ENCODE data around the gene TIGD7.
A peak's percentile ranks its signal among the peaks of the same experiment; 100 is the strongest.
"Not testable (repeated sequence)": the region's sequence is repeated elsewhere in the genome, so short reads cannot be mapped to it uniquely, and the experiment has no call there.

Gene TIGD7

DNA sequence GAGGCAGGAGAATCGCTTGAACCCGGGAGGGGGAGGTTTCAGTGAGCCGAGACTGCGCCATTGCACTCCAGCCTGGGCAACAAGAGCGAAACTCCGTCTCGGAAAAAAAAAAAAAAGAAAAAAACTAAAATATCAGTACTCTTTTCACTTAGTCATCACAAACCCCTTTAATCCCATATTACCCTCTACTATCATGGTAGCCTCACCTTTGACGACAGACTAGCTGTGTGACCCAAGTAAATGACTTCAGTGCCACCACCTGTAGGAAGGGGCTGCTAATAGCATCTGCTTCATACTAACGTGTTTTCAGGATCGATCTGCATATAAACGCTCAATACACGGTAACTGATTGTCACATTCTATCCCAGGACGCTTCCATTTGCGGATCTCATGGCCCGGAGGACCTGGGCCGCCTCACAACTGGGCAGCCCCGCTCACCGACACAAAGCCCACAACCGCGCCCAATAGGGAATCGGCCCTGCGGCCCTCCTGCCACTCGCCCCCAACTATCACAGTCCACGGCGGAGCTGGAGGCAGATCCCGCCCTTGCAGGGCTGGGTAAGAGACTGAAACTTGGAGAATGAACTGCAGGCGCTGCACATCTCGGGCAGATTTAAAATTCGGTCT is 23.0 kb downstream of the TIGD7 start:
- DNase-seq: peak; percentile 97

DNA sequence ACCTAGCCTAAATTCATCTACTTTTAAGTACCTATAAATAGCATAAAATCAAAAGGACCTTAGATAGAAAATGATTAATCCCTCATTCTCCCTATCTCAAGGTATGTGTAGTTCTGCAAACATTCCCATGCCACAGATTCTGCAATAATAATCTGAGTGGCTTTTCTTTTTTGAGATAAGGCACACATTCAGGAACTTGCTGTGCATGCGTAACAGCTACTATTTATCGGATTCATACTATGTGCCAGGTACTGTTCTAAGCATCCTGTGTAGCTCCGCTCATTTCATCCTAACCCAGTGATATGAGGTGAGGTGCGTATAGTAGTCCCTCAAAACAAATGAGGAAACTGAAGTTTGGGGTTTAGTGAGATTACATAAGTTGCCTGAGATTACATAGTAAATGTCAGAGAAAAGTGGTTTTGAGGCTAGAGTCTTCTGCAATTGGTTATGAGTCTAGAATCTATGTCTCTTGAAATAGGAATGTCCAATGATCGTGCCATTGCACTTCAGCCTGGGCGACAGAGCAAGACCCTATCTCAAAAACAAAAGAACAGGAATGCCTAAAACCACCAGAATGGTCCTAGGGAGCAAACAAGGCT is 23.9 kb downstream of the TIGD7 start:
- no peak for DNase-seq

DNA sequence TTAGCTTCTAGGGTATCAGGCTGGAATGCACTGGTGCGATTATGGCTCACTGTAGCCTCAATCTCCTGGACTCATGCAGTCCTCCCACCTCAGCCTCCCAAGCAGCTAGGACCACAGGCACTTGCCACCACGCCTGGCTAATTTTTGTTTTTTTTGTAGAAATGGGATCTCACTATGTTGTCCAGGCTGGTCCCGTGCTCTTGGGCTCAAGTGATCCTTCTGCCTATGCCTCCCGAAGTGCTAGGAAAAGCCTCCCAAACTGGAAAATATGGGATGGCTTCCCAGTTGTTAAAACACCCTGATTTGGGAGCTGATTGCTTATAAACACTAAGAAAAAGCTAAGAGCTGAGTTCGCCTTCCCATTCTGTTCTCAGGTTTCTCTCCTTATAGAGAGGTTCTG is 28.6 kb downstream of the TIGD7 start:
- DNase-seq: no peak

DNA sequence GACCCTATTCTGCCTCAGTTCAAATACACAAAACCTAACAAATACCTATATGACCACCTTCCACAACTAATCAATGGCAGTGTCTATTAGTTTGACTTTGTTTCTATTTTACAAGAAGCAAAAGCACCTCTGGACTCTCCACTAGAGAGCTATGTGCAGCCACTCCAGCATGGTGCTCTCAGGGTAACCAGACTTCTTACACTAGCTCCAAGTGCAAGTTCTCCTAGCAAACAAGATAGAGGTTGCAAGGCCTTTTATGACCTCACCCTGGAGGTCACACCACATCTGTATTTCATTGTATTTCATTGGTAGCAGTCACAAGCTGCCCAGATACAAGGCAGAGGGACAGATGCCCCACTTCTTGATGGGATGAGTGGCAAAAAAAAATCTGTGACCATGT is 30.3 kb downstream of the TIGD7 start:
- DNase-seq: no peak

DNA sequence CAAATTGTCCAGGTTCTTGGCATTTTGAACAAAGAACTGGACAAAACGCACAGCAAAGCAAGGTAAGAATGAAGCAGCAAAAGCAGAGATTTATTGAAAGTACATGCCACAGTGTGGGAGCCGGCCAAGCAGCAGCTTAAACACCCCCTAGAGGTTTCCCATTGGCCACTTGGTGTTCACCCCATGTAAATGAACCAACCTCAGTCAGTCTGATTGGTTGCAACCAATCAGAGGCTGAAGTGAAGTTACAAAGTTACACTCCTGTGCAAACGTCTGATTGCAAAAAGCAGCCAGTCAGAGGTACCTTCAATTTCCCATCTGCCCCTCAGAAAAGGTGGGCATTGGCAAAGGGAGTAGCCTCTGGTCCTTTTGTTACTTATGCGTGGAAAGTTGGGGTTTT is 30.7 kb downstream of the TIGD7 start:
- no peak for DNase-seq

DNA sequence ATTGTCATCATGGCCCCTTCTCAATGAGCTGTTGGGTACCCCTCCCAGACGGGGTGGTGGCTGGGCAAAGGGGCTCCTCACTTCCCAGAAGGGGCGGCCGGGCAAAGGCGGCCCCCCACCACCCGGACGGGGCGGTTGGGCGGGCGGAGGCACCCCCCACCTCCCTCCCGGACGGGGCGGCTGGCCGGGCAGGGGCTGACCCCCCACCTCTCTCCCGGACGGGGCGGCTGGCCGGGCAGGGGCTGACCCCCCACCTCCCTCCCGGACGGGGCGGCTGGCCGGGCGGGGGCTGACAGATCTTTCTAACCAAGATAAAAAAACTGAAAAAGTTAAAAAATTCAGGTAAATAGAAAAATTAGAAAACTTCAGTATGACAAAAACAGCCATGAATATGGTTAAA is 33.9 kb downstream of the TIGD7 start:
- not testable (repeated sequence) for DNase-seq

DNA sequence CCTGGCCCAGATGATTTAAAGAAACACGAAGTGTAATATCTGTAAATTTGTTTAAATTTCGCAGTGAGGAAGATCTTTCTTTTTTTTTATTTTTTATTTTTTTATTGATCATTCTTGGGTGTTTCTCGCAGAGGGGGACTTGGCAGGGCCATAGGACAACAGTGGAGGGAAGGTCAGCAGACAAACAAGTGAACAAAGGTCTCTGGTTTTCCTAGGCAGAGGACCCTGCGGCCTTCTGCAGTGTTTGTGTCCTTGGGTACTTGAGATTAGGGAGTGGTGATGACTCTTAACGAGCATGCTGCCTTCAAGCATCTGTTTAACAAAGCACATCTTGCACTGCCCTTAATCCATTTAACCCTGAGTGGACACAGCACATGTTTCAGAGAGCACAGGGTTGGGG is 34.5 kb downstream of the TIGD7 start:
- not testable (repeated sequence) for DNase-seq

DNA sequence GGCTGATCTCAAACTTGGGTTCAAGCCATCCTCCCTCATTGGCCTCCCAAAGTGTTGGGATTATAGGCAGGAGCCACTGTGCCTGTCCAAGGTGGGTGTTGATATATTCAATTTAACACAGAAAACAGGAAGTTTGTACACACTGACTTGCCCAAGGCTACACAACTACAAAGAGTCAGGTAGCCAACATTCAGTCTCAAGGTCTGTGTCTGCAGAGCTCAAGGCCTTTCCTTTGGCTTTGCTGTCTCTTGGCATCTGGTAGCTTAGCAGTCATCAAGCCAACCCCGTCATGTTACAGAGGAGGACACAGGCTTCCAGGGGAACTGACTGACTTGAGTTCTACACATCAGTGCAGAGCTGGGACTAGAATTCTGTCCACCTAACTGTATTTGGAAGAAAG is 36.9 kb downstream of the TIGD7 start:
- DNase-seq: no peak

DNA sequence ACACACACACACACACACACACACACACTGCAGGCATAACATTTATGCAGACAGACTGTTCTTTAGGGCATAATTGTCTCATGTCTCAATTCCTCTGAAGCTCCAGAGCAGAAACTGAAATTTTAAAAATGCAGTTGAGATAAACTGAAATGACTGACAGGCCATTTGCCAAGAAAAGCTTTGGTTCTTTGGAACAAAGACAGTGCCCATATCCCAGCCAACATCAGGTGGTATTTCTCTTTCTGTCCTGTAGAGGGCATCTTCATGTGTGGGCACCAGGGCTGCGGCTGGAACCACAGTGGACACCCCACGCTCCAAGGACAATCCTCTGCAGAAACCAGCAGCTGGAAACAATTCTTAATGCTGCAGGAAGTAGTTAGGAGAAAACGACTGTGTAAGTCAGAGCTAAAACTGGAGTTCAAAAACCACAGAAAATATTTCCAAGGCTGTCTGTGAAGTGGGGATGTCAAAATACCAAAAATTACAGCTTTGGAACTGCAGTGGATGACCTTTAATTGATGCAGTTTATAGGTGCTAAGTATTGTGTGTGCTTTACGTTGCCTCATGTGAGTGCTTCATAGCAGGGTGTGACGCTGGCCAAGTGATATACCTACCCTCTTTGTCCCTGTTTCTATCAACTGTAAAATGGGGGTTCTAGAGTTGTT is 38.2 kb downstream of the TIGD7 start:
- peak; percentile 13 for DNase-seq

DNA sequence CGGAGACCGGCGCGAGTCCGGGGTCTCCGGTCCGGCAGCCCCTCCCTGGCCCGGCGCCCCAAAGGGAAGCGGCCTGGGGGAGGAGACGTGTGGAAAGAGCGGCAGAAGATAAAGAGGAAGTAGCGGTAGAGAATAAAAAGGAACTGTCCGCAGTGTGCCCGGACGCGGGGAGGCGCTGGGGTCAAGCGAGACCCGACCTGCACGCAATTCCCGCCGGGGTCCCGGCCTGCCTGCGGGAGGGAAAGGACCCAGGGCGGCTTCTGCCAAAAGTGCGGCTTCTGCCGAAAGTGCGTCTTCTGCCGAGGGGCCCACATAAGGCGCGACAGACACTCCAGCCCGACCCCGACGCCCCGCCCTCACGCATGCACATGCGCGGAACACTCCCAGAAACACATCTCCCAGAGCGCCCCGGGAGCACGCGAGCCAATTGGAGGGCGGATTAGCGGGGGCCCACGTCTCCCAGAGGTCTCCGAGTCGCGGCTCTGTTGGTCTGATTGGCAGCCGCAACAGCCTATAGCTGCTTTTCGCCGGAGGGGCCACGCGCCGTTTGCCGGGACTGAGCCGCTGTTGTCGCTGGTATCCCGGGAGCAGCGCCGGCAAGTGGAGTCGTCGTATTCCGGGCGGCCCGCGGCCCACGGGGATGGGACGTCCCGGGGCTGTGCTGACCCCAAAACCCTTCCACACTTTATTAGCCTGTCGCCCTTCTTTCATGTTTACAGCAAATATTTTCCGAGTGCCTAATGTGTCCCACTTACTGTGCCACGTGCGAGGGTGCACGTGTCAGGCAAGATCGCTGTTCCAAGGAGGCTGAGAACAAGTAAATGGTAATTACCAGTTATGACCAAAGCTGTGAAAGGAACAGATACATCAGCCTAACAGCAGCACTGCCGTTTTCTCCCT is 40.8 kb downstream of the TIGD7 start:
- peak; percentile 98 for DNase-seq

DNA sequence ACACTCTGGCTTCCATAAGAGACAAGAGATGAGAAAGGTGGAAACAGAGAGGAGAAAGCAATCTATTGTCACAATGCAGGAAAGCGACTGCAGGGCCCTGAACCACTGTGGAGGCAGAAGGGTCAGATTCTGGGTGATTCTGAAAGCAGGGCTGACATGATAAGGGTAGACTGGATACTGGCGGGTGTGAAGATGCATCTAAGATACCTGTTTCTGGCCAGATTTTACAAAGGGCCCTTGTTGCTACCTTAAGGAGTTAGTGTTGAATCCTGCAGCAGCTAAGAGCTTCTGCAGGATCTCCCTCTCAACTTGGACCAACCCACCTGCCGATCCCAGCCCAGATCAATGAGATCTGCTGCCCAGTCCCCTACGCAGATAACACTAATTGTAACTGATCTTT is 42.7 kb downstream of the TIGD7 start:
- DNase-seq: no peak

DNA sequence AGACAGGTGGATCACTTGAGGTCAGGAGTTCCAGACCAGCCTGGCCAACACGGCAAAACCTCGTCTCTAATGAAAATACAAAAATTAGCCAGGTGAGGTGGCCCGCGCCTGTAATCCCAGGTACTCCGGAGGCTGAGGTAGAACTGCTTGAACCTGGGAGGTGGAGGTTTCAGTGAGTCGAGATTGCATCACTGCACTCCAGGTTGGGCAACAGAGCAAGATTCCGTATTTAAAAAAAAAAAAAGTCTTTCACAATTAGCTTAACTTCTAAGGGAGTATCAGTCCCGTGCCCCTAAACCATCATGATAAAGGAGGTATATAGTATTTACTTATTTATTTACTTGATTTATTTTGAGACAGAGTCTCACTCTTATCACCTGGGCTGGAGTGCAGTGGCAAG is 45.4 kb downstream of the TIGD7 start:
- DNase-seq: no peak

DNA sequence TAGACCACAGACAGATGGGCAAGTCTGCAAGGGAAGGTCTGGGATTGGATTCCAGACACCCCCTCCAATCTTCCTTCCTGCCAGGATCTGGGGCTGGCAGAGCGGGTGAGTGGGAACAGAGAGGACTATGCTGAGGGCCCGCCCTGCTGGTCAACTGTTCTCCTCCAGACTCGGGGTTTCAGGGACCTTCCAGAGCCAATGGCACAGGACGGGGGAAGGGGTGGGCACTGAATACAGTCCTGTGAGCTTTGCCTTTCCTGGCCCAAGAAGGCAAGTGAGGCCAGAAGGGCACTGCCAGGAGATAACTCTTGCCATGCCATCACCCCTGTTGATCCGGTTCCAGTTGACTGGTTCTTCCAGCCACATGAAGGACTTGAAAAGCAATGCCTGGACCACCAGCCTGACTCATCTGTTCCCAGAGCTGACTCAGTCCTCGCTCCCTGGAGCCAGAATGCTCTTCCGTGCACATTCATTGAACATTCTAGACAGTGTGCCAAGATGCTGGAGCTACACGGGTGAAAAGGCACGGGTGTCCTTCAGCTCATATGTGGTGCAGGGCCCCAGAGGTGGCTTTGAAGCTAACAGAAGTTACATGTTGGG is 48.3 kb downstream of the TIGD7 start:
- DNase-seq: no peak

DNA sequence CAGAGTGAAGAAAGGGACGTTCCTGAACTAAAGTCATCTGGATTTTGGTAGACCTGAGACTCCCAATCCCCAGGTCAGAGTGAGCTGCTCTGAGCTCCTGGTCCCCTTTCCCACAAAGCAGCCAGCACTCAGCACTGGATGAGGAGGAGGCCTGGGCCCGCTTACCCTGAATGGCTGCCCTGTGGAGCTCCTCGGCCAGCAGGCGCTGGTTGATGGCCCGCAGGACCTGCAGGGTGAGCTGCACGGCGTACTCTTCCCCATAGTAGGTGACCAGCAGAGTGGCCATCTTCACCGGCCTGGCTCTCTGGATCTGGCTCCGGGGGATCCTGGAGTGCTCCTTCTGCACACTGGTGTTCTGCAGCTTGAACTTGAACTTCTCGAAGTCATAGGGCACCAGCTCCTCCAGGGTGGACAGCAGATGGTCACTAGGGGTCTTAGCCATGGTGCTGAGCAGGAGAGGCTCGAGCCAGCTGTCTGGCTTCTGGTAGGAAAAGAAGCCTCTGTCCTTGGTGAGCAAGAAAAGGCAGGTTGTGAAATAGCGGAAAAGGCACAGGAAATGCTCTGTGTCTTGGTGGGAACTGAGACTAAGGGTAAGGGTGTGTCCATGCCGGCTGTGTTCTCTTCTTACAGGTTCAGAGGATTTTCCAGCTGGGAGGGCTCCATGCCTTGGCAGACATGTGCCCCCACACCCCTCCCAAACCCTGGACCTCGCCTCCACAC is 48.9 kb downstream of the TIGD7 start, which contains the start of gene MEFV:
MEFV (minus strand) TSS at position 488 of the 720 bp plus-strand sequence; CDS start at position 442, 46 bp downstream.
- no peak for DNase-seq

DNA sequence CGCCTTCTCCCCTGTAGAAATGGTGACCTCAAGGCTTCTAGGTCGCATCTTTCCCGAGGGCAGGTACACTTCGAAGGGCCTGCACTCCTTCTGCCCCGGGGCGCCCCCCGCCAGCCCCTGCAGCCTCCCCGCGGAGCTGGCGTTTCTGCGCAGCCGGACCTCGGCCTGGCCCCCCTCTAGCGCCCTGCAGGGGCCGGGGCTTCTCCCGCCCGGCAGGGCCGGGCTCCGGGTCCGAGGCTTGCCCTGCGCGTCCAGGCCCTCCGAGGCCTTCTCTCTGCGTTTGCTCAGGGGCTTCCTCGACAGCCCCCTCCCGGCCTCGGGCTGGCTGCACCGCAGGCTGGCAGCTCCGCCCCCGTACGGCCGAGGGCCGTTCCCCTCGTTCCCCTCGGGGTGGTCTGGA is 50.9 kb downstream of the TIGD7 start:
- DNase-seq: no peak

DNA sequence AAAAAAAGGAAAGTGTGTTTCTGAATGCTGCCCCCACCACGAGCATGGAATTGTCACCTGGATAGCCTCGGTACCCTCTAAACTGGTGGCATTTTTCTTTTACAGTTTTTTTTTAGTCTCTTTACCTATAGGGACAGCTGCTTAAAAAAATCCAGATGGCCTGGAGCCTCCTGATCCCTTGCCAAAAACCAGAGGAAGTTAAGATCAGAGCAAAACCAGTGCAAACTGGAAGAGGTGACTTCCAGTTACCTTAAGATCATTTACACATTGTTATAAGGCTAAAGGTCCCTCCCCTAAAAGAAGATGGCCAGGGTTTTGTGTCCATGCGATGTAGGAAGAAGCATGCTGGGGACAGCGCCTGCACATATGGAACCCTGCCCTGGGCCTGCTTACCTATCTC is 52.3 kb downstream of the TIGD7 start:
- DNase-seq: no peak

DNA sequence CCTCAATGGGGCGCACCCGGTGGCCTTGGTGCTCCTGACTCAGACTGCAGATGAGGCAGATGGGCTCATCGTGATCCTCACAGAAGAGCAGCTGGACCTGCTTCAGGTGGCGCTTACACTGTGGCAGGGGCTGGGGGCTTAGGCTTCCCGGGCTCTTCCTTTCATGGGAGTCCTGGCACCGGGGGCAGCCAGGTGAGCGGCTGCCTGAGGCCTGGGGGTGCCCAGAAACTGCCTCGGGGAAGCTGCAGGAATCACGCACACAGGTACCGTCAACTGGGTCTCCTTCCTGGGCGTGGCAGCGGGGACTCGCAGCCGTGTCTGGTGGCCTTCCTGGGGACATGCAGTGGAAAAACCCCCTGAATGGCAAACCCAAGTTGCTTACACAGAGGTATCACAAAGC is 55.8 kb downstream of the TIGD7 start:
- no peak for DNase-seq

DNA sequence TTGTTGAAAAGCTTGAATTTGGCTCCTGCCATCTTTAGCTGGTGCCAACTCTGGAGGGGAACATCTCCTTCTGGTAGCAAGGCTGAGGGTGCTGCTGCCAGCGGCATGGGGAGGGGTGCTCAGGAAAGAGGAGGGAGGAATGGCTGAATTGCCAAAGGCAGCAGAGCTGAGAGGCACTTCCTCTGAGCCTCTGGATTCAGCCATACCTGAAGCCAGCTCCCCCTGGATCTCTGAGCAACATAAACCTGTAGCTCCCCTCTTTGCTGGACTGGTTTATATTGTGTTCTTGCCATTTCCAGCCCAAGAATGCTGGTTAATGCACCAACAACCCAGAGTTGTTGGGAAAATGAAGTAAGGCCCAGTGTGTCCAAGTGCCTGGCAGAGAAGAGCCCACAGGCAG is 56.2 kb downstream of the TIGD7 start:
- no peak for DNase-seq
